Measurements from ENCODE around the gene UBIAD1.
A peak's percentile ranks its signal among the peaks of the same experiment; 100 is the strongest.

UBIAD1 gene

GRCh38 chr1:11318982-11319381, 46.0 kb downstream of the UBIAD1 start:
- in situ Hi-C loops (cut with HindIII; ENCODE audit: low pct_ligation_motif_present, low sequenced_read_pairs) = no loop called here
- TF ChIP-seq CTCF (IDR thresholded peaks at IDR 0.05; ENCODE audit: low read depth, low read length, missing control alignments) = no peak

GRCh38 chr1:11320153-11320936, 47.3 kb downstream of the UBIAD1 start:
- Histone ChIP-seq H3K27me3 (replicated peaks) (peaks cover 8% of the 10 kb centered on the region), H3K36me3 (replicated peaks) (no peaks in the 10 kb centered on the region), H3K27ac (no peak overlapping the region), H3K4me3 (ENCODE audit: low read depth, low read length) (no peak overlapping the region)
- DNase-seq = no peak
- peak; percentile 72 for TF ChIP-seq CTCF (IDR thresholded peaks at IDR 0.05; ENCODE audit: low read depth, low read length, missing control alignments)
- in situ Hi-C loops (cut with HindIII; ENCODE audit: low pct_ligation_motif_present, low sequenced_read_pairs) = no loop called here

More at GRCh38 chr1:11318982-11319381, 46.0 kb downstream of the UBIAD1 start:
- Histone ChIP-seq H3K27ac (no peak overlapping the region), H3K36me3 (replicated peaks) (no peaks in the 10 kb centered on the region), H3K27me3 (replicated peaks) (peaks cover 2% of the 10 kb centered on the region), H3K4me3 (ENCODE audit: low read depth, low read length) (no peak overlapping the region)
- DNase-seq = no peak

GRCh38 chr1:11321656-11322491, 48.9 kb downstream of the UBIAD1 start:
- Histone ChIP-seq H3K36me3 (replicated peaks) (no peaks in the 10 kb centered on the region), H3K4me3 (ENCODE audit: low read depth, low read length) (no peak overlapping the region), H3K27me3 (replicated peaks) (peaks cover 6% of the 10 kb centered on the region), H3K27ac (no peak overlapping the region)
- no peak for DNase-seq
- TF ChIP-seq CTCF (IDR thresholded peaks at IDR 0.05; ENCODE audit: low read depth, low read length, missing control alignments) = no peak
- in situ Hi-C loops (cut with HindIII; ENCODE audit: low pct_ligation_motif_present, low sequenced_read_pairs) = no loop called here

GRCh38 chr1:11324567-11325165, 51.7 kb downstream of the UBIAD1 start:
- Histone ChIP-seq H3K27ac (no peak overlapping the region), H3K36me3 (replicated peaks) (no peaks in the 10 kb centered on the region), H3K4me3 (ENCODE audit: low read depth, low read length) (no peak overlapping the region), H3K27me3 (replicated peaks) (peaks cover 6% of the 10 kb centered on the region)
- no peak for DNase-seq
- in situ Hi-C loops (cut with HindIII; ENCODE audit: low pct_ligation_motif_present, low sequenced_read_pairs) = no loop called here
- no peak for TF ChIP-seq CTCF (IDR thresholded peaks at IDR 0.05; ENCODE audit: low read depth, low read length, missing control alignments)

- no peak for TF ChIP-seq CTCF (IDR thresholded peaks at IDR 0.05; ENCODE audit: low read depth, low read length, missing control alignments)
- no peak overlapping the region for H3K4me3 ChIP-seq (ENCODE audit: low read depth, low read length)
- H3K27me3 ChIP-seq (replicated peaks) = peaks cover 6% of the 10 kb centered on the region
Observed at GRCh38 chr1:11326070-11326469, 53.1 kb downstream of the UBIAD1 start.

More at GRCh38 chr1:11326070-11326469, 53.1 kb downstream of the UBIAD1 start:
- Histone ChIP-seq H3K36me3 (replicated peaks) (no peaks in the 10 kb centered on the region), H3K27ac (no peak overlapping the region)
- no peak for DNase-seq
- in situ Hi-C loops (cut with HindIII; ENCODE audit: low pct_ligation_motif_present, low sequenced_read_pairs) = no loop called here
